Prostate gland (tissue), 2 donors: ENCODE measurements around the gene KATNIP. TPM values are rescaled to one million over a fixed set of nuclear protein-coding genes. Genes with fewer than 3 reads are reported as not detected.

Source experiments
- DNase-seq: peaks from one replicate; pipeline ENCODE4 v3.0.0-alpha.2; 2019; ENCODE audit warnings: low spot score
- H3K27ac ChIP-seq, 2 donors: fragments of 200-600 bp; sonication (generic); 2 replicates each; pipeline ENCODE4 v1.5.1; 2017 to 2019
- H3K27me3 ChIP-seq: fragments of 200-600 bp; sonication (generic); replicated peaks from 2 replicates; pipeline ENCODE4 v1.5.1; 2019; ENCODE audit not compliant: insufficient read depth
- H3K36me3 ChIP-seq, 2 donors: fragments of 200-600 bp; sonication (generic); 1 replicate in 1 of 2; 2 replicates in 1 of 2; pipeline versions ENCODE4 v1.5.1 to v1.8.1; 2017 to 2019
- H3K4me1 ChIP-seq: fragments of 200-600 bp; sonication (generic); replicated peaks from 2 replicates; pipeline ENCODE4 v1.5.1; 2019
- H3K4me3 ChIP-seq, 2 donors: fragments of 200-600 bp; sonication (generic); 2 replicates each; pipeline ENCODE4 v1.5.1; 2017 to 2019
- H3K9me3 ChIP-seq: fragments of 200-600 bp; sonication (generic); 2 replicates; pipeline ENCODE4 v1.5.1; 2017
- POLR2A ChIP-seq: fragments of 450-650 bp; IDR thresholded peaks from one replicate; pipeline ENCODE4 v1.6.1; 2016; ENCODE audit warnings: antibody characterized with exemption, mild to moderate bottlenecking
- POLR2AphosphoS5 ChIP-seq: sonication (generic); formaldehyde crosslinking; IDR thresholded peaks from one replicate; pipeline ENCODE4 v1.6.1; 2017; ENCODE audit warnings: antibody characterized with exemption
- WGBS: methylation state at CpG from one replicate; pipeline ENCODE4 v1.1.5; 2018; 5-methylcytosine and 5-hydroxymethylcytosine counted together
- intact Hi-C: fragments of 100-400 bp; cut with DNase I; formaldehyde crosslinking; loops from one replicate; pipeline ENCODE4 v1.14.2; 2022
- total RNA-seq, 2 donors: library from RNA; depleted of rRNA; stranded (reverse); fragments of >200 nt; gene quantifications; one replicate each; pipeline ENCODE4 v1.1.0, GENCODE V29; 2016
- TF ChIP-seq, protein P1 (sequence below), 4 experiments: fragments of 200-600 bp in 2 of 4; fragments of 450-650 bp in 2 of 4; sonication (generic) in 2 of 4; IDR thresholded peaks; 1 replicate in 3 of 4; 2 replicates in 1 of 4; pipeline ENCODE4 v1.5.1; 2016 to 2019; ENCODE audit warnings: antibody characterized with exemption in 4 of 4, mild to moderate bottlenecking in 2 of 4, moderate library complexity in 2 of 4

Gene KATNIP
- total RNA-seq, 2 donors from 2014 or later = 31.7 to 40.9 TPM

- intact Hi-C loops = no loop called here
- WGBS = 94% methylated on average over 4 of the region's 4 CpGs
- Histone ChIP-seq H3K27ac (peak overlapping the region; percentile 88 to 90), H3K4me3 (no peak overlapping the region), H3K27me3 (no peaks in the 10 kb centered on the region), H3K9me3 (no peaks in the 10 kb centered on the region), H3K4me1 (peaks cover 6% of the 10 kb centered on the region), H3K36me3 (peaks cover 24 to 31% of the 10 kb centered on the region in 2 donors)
- TF ChIP-seq POLR2AphosphoS5 = no peak
- no peak for TF ChIP-seq POLR2A
- TF ChIP-seq, protein P1, sequence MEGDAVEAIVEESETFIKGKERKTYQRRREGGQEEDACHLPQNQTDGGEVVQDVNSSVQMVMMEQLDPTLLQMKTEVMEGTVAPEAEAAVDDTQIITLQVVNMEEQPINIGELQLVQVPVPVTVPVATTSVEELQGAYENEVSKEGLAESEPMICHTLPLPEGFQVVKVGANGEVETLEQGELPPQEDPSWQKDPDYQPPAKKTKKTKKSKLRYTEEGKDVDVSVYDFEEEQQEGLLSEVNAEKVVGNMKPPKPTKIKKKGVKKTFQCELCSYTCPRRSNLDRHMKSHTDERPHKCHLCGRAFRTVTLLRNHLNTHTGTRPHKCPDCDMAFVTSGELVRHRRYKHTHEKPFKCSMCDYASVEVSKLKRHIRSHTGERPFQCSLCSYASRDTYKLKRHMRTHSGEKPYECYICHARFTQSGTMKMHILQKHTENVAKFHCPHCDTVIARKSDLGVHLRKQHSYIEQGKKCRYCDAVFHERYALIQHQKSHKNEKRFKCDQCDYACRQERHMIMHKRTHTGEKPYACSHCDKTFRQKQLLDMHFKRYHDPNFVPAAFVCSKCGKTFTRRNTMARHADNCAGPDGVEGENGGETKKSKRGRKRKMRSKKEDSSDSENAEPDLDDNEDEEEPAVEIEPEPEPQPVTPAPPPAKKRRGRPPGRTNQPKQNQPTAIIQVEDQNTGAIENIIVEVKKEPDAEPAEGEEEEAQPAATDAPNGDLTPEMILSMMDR (IDR thresholded peaks at IDR 0.05) = no peak
- DNase-seq = no peak
These were observed 5.3 kb upstream of the KATNIP start for GRCh38 chr16:27544671-27545070.

DNA sequence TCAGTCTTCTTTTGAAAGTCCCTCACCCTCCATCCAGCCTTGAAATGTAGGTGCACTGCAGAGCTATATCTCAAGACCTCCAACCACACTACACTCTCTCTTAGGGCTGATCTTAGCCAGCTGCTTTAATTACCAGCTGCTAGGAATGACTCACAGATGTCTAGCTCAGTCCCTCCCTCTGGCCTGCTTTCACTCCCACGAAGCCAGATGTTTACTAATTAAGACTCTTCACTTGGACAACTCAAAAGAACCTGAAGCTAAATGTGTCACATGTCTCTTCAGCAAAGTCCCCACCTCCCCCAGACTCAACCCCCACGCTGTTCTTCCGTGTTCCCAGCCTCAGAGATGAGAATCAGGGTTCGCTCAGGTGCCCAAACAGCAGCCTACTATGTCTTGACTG is 2.8 kb upstream of the KATNIP start:
- 65% methylated on average over 4 of the region's 4 CpGs for WGBS
- no peaks in the 10 kb centered on the region for H3K27me3 ChIP-seq

DNA sequence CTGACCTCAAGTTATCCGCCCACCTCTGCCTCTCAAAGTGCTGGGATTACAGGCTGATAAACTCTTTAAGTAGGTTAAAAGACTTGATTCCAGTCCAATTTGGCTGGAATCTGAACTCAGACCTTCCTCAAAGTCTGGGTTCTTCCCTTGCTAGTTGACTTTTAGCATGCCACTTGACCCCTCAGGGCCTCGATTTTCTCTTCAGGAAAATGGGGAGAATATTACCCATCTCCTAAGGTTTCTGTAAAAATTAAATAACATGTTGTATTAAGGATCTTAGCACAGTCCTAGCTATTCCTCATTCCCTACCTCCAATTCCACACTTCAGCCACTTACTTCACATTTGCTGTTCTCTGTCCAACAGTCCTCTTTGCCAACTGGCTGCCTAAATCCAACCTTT is 2.1 kb upstream of the KATNIP start:
- DNase-seq = no peak
- TF ChIP-seq POLR2AphosphoS5 (no peak), POLR2A (no peak)
- TF ChIP-seq, protein P1 (IDR thresholded peaks at IDR 0.05) = no peak
- no peaks in the 10 kb centered on the region for H3K9me3 ChIP-seq
- H3K4me1 ChIP-seq = peaks cover 6% of the 10 kb centered on the region
- no peaks in the 10 kb centered on the region for H3K27me3 ChIP-seq
- H3K4me3 ChIP-seq = peak overlapping the region; percentile 82 to 83
- H3K27ac ChIP-seq = peak overlapping the region; percentile 88 to 90
- peaks cover 17 to 18% of the 10 kb centered on the region in 2 donors for H3K36me3 ChIP-seq
- WGBS = 93% methylated on average over 2 of the region's 2 CpGs
- intact Hi-C loops = no loop called here

More for the DNA sequence above, 2.8 kb upstream of the KATNIP start:
- Histone ChIP-seq H3K36me3 (peaks cover 18 to 19% of the 10 kb centered on the region in 2 donors), H3K27ac (peak overlapping the region; percentile 88 to 90), H3K9me3 (no peaks in the 10 kb centered on the region), H3K4me3 (peak overlapping the region in 1 of 2 donors; percentile 82), H3K4me1 (peaks cover 6% of the 10 kb centered on the region)
- no peak for DNase-seq
- TF ChIP-seq POLR2A (no peak), POLR2AphosphoS5 (peak; percentile 4)
- intact Hi-C loops = no loop called here

GRCh38 chr16:27549464-27549745 is 539 bp upstream of the KATNIP start:
- intact Hi-C loops = no loop called here
- peak overlapping the region; percentile 82 to 83 for H3K4me3 ChIP-seq
- H3K4me1 ChIP-seq = peaks cover 6% of the 10 kb centered on the region
- peak overlapping the region; percentile 88 to 90 for H3K27ac ChIP-seq
- TF ChIP-seq POLR2AphosphoS5 (no peak), POLR2A (no peak)
- TF ChIP-seq, protein P1 (IDR thresholded peaks at IDR 0.05) = no peak
- no peaks in the 10 kb centered on the region for H3K9me3 ChIP-seq
- H3K27me3 ChIP-seq = no peaks in the 10 kb centered on the region
- H3K36me3 ChIP-seq = peaks cover 3% of the 10 kb centered on the region in 2 donors
- peak; percentile 28 for DNase-seq
- WGBS = 0% methylated on average over 5 of the region's 21 CpGs

GRCh38 chr16:27550582-27550920 is 607 bp downstream of the KATNIP start:
- Histone ChIP-seq H3K9me3 (no peaks in the 10 kb centered on the region), H3K27ac (peak overlapping the region; percentile 88 to 90), H3K27me3 (no peaks in the 10 kb centered on the region), H3K4me1 (peaks cover 3% of the 10 kb centered on the region), H3K4me3 (peak overlapping the region; percentile 82 to 83), H3K36me3 (no peaks in the 10 kb centered on the region)
- no peak for DNase-seq
- intact Hi-C loops = no loop called here
- TF ChIP-seq POLR2A = no peak
- TF ChIP-seq, protein P1 (IDR thresholded peaks at IDR 0.05) = no peak
- no peak for TF ChIP-seq POLR2AphosphoS5
- 35% methylated on average over 4 of the region's 4 CpGs for WGBS
